ENCODE results near the gene CTDP1. TPM values are rescaled to one million over a fixed set of nuclear protein-coding genes. Genes with fewer than 3 reads are reported as not detected.
"Not testable (repeated sequence)": the region's sequence is repeated elsewhere in the genome, so short reads cannot be mapped to it uniquely, and the experiment has no call there.

Gene CTDP1
- polyA plus RNA-seq, 4 donors: 12.4 to 20.1 (median 16.1) TPM

GRCh38 chr18:79717555-79718074 is 38.0 kb downstream of the CTDP1 start:
- Histone ChIP-seq H3K4me3 (ENCODE audit: low read depth in 1 of 3, low read length in 3 of 3) (no peak overlapping the region), H3K9me3 (ENCODE audit: control insufficient read depth in 2 of 2, insufficient read depth in 1 of 2, low read depth in 1 of 2, low read length in 1 of 2) (no peaks in the 10 kb centered on the region), H3K4me1 (ENCODE audit: control insufficient read depth in 3 of 3, insufficient read depth in 2 of 3, low read depth in 1 of 3, low read length in 2 of 3) (no peaks in the 10 kb centered on the region), H3K27me3 (ENCODE audit: control insufficient read depth in 3 of 3, insufficient read depth in 3 of 3, low read length in 3 of 3) (no peaks in the 10 kb centered on the region), H3K36me3 (ENCODE audit: control insufficient read depth in 3 of 3, insufficient read depth in 2 of 3, low read depth in 1 of 3, low read length in 3 of 3) (peaks cover 11 to 77% (median 13%) of the 10 kb centered on the region in 3 donors), H3K27ac (ENCODE audit: low read depth in 1 of 3, low read length in 2 of 3) (no peak overlapping the region)
- WGBS, 3 donors: 97 to 98% (median 97%) methylated on average over 29 of the region's 29 CpGs
- FAIRE-seq: no peak
- DNase-seq: no peak

- no peaks in the 10 kb centered on the region for H3K4me1 ChIP-seq (ENCODE audit: control insufficient read depth in 3 of 3, insufficient read depth in 2 of 3, low read depth in 1 of 3, low read length in 2 of 3)
- H3K9me3 ChIP-seq (ENCODE audit: control insufficient read depth in 2 of 2, insufficient read depth in 1 of 2, low read depth in 1 of 2, low read length in 1 of 2): peaks cover 0 to 2% of the 10 kb centered on the region in 2 donors
- no peaks in the 10 kb centered on the region for H3K27me3 ChIP-seq (ENCODE audit: control insufficient read depth in 3 of 3, insufficient read depth in 3 of 3, low read length in 3 of 3)
- 93 to 95% (median 94%) methylated on average over 17 of the region's 17 CpGs for WGBS, 3 donors
- H3K36me3 ChIP-seq (ENCODE audit: control insufficient read depth in 3 of 3, insufficient read depth in 2 of 3, low read depth in 1 of 3, low read length in 3 of 3): peaks cover 11 to 82% (median 12%) of the 10 kb centered on the region in 3 donors
- H3K4me3 ChIP-seq (ENCODE audit: low read depth in 1 of 3, low read length in 3 of 3): no peak overlapping the region
- no peak overlapping the region for H3K27ac ChIP-seq (ENCODE audit: low read depth in 1 of 3, low read length in 2 of 3)
- FAIRE-seq: no peak
- DNase-seq: no peak
Observed at GRCh38 chr18:79718126-79718525, 38.5 kb downstream of the CTDP1 start.

GRCh38 chr18:79718878-79719477 is 39.4 kb downstream of the CTDP1 start:
- Histone ChIP-seq H3K36me3 (ENCODE audit: control insufficient read depth in 3 of 3, insufficient read depth in 2 of 3, low read depth in 1 of 3, low read length in 3 of 3) (peaks cover 9 to 85% (median 10%) of the 10 kb centered on the region in 3 donors), H3K9me3 (ENCODE audit: control insufficient read depth in 2 of 2, insufficient read depth in 1 of 2, low read depth in 1 of 2, low read length in 1 of 2) (peaks cover 0 to 10% of the 10 kb centered on the region in 2 donors), H3K27ac (ENCODE audit: low read depth in 1 of 3, low read length in 2 of 3) (no peak overlapping the region), H3K4me3 (ENCODE audit: low read depth in 1 of 3, low read length in 3 of 3) (no peak overlapping the region), H3K27me3 (ENCODE audit: control insufficient read depth in 3 of 3, insufficient read depth in 3 of 3, low read length in 3 of 3) (no peaks in the 10 kb centered on the region), H3K4me1 (ENCODE audit: control insufficient read depth in 3 of 3, insufficient read depth in 2 of 3, low read depth in 1 of 3, low read length in 2 of 3) (no peaks in the 10 kb centered on the region)
- WGBS, 3 donors: 97 to 98% (median 97%) methylated on average over 29 to 30 of the region's 30 CpGs
- FAIRE-seq (no peak), DNase-seq (no peak)

GRCh38 chr18:79719478-79720358 is 40.1 kb downstream of the CTDP1 start:
- 94 to 98% (median 95%) methylated on average over 18 to 19 of the region's 19 CpGs for WGBS, 3 donors
- Histone ChIP-seq H3K9me3 (ENCODE audit: control insufficient read depth in 2 of 2, insufficient read depth in 1 of 2, low read depth in 1 of 2, low read length in 1 of 2) (peaks cover 0 to 11% of the 10 kb centered on the region in 2 donors), H3K36me3 (ENCODE audit: control insufficient read depth in 3 of 3, insufficient read depth in 2 of 3, low read depth in 1 of 3, low read length in 3 of 3) (peaks cover 6 to 79% (median 10%) of the 10 kb centered on the region in 3 donors)
- H3K4me3 ChIP-seq (ENCODE audit: low read depth in 1 of 3, low read length in 3 of 3); H3K4me1 ChIP-seq (ENCODE audit: control insufficient read depth in 3 of 3, insufficient read depth in 2 of 3, low read depth in 1 of 3, low read length in 2 of 3); H3K27me3 ChIP-seq (ENCODE audit: control insufficient read depth in 3 of 3, insufficient read depth in 3 of 3, low read length in 3 of 3); H3K27ac ChIP-seq (ENCODE audit: low read depth in 1 of 3, low read length in 2 of 3); DNase-seq; FAIRE-seq: not testable (repeated sequence)

- DNase-seq (no peak), FAIRE-seq (no peak)
- WGBS, 3 donors: 91 to 97% (median 94%) methylated on average over 14 of the region's 14 CpGs
- H3K4me1 ChIP-seq (ENCODE audit: control insufficient read depth in 3 of 3, insufficient read depth in 2 of 3, low read depth in 1 of 3, low read length in 2 of 3): no peaks in the 10 kb centered on the region
- H3K4me3 ChIP-seq (ENCODE audit: low read depth in 1 of 3, low read length in 3 of 3): no peak overlapping the region
- peaks cover 0 to 12% of the 10 kb centered on the region in 2 donors for H3K9me3 ChIP-seq (ENCODE audit: control insufficient read depth in 2 of 2, insufficient read depth in 1 of 2, low read depth in 1 of 2, low read length in 1 of 2)
- no peaks in the 10 kb centered on the region for H3K27me3 ChIP-seq (ENCODE audit: control insufficient read depth in 3 of 3, insufficient read depth in 3 of 3, low read length in 3 of 3)
- no peak overlapping the region for H3K27ac ChIP-seq (ENCODE audit: low read depth in 1 of 3, low read length in 2 of 3)
- H3K36me3 ChIP-seq (ENCODE audit: control insufficient read depth in 3 of 3, insufficient read depth in 2 of 3, low read depth in 1 of 3, low read length in 3 of 3): peaks cover 6 to 77% (median 11%) of the 10 kb centered on the region in 3 donors
Observed at GRCh38 chr18:79720359-79720733, 40.7 kb downstream of the CTDP1 start.

- no peaks in the 10 kb centered on the region for H3K27me3 ChIP-seq (ENCODE audit: control insufficient read depth in 3 of 3, insufficient read depth in 3 of 3, low read length in 3 of 3)
- no peaks in the 10 kb centered on the region for H3K4me1 ChIP-seq (ENCODE audit: control insufficient read depth in 3 of 3, insufficient read depth in 2 of 3, low read depth in 1 of 3, low read length in 2 of 3)
- 97 to 99% (median 98%) methylated on average over 13 of the region's 13 CpGs for WGBS, 3 donors
- peaks cover 5 to 61% (median 12%) of the 10 kb centered on the region in 3 donors for H3K36me3 ChIP-seq (ENCODE audit: control insufficient read depth in 3 of 3, insufficient read depth in 2 of 3, low read depth in 1 of 3, low read length in 3 of 3)
- DNase-seq (no peak), FAIRE-seq (no peak)
- no peak overlapping the region for H3K4me3 ChIP-seq (ENCODE audit: low read depth in 1 of 3, low read length in 3 of 3)
- peaks cover 0 to 18% of the 10 kb centered on the region in 2 donors for H3K9me3 ChIP-seq (ENCODE audit: control insufficient read depth in 2 of 2, insufficient read depth in 1 of 2, low read depth in 1 of 2, low read length in 1 of 2)
- H3K27ac ChIP-seq (ENCODE audit: low read depth in 1 of 3, low read length in 2 of 3): no peak overlapping the region
Observed at GRCh38 chr18:79723036-79723435, 43.4 kb downstream of the CTDP1 start.

GRCh38 chr18:79723628-79724027 is 44.0 kb downstream of the CTDP1 start:
- DNase-seq: peak in 1 of 2 donors; percentile 11
- H3K36me3 ChIP-seq (ENCODE audit: control insufficient read depth in 3 of 3, insufficient read depth in 2 of 3, low read depth in 1 of 3, low read length in 3 of 3): peaks cover 7 to 59% (median 16%) of the 10 kb centered on the region in 3 donors

GRCh38 chr18:79724299-79725080 is 44.9 kb downstream of the CTDP1 start:
- WGBS, 3 donors: 90 to 96% (median 92%) methylated on average over 15 of the region's 15 CpGs
- Histone ChIP-seq H3K4me1 (ENCODE audit: control insufficient read depth in 3 of 3, insufficient read depth in 2 of 3, low read depth in 1 of 3, low read length in 2 of 3) (no peaks in the 10 kb centered on the region), H3K27ac (ENCODE audit: low read depth in 1 of 3, low read length in 2 of 3) (no peak overlapping the region), H3K36me3 (ENCODE audit: control insufficient read depth in 3 of 3, insufficient read depth in 2 of 3, low read depth in 1 of 3, low read length in 3 of 3) (peaks cover 16 to 59% (median 20%) of the 10 kb centered on the region in 3 donors), H3K4me3 (ENCODE audit: low read depth in 1 of 3, low read length in 3 of 3) (no peak overlapping the region), H3K27me3 (ENCODE audit: control insufficient read depth in 3 of 3, insufficient read depth in 3 of 3, low read length in 3 of 3) (no peaks in the 10 kb centered on the region), H3K9me3 (ENCODE audit: control insufficient read depth in 2 of 2, insufficient read depth in 1 of 2, low read depth in 1 of 2, low read length in 1 of 2) (peaks cover 0 to 27% of the 10 kb centered on the region in 2 donors)
- peak in 1 of 2 donors; percentile 9 for DNase-seq
- FAIRE-seq: no peak

More at GRCh38 chr18:79723628-79724027, 44.0 kb downstream of the CTDP1 start:
- FAIRE-seq: no peak
- H3K4me1 ChIP-seq (ENCODE audit: control insufficient read depth in 3 of 3, insufficient read depth in 2 of 3, low read depth in 1 of 3, low read length in 2 of 3): no peaks in the 10 kb centered on the region
- no peaks in the 10 kb centered on the region for H3K27me3 ChIP-seq (ENCODE audit: control insufficient read depth in 3 of 3, insufficient read depth in 3 of 3, low read length in 3 of 3)
- peaks cover 0 to 19% of the 10 kb centered on the region in 2 donors for H3K9me3 ChIP-seq (ENCODE audit: control insufficient read depth in 2 of 2, insufficient read depth in 1 of 2, low read depth in 1 of 2, low read length in 1 of 2)
- WGBS, 3 donors: 74 to 87% (median 79%) methylated on average over 11 of the region's 11 CpGs
- no peak overlapping the region for H3K4me3 ChIP-seq (ENCODE audit: low read depth in 1 of 3, low read length in 3 of 3)
- no peak overlapping the region for H3K27ac ChIP-seq (ENCODE audit: low read depth in 1 of 3, low read length in 2 of 3)
